DND-41 (cell line): ENCODE measurements around the gene GSG1L.

ENCODE experiments used
- EZH2 ChIP-seq: IDR thresholded peaks from 3 replicates; pipeline ENCODE4 v1.6.1; 2012; ENCODE audit warnings: borderline replicate concordance, low read depth, mild to moderate bottlenecking, moderate library complexity, low read length, inconsistent platforms; ENCODE audit not compliant: severe bottlenecking
- TF ChIP-seq, protein P1 (sequence below): IDR thresholded peaks from 2 replicates; pipeline ENCODE4 v1.5.1; 2012; ENCODE audit warnings: borderline replicate concordance, low read length, moderate library complexity, mild to moderate bottlenecking; ENCODE audit not compliant: poor library complexity, severe bottlenecking; ENCODE audit errors: extremely low read depth

DNA sequence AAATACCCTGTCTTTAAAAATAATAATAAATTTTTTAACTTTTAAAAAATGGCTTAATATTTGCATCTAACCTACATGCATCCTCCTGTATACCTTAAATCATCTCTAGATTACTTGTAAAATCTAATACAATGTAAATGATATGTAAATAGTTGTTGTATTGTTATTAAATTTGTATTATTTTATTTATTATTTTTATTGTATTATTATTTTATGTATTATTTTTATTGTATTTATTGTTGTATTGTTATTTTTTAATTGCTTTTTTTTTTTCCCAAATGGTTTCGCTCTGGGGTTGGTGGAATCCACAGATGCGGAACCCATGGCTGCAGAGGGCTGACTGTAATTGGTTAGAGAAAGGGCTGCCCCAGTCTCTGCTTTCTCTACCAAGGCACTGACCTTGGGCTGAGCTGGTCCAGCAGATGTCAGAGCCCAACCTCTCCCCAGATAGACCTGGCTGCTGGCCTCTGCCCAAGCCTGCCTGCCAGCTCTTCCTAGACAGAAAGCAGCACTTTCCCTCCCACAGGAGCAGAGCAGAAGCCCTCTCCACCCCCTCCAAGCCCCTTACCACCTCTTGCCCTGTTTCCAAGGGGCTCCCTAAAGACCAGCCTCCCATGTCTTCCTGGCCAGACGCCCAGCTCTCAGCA, 183.8 kb downstream of the GSG1L start:
- TF ChIP-seq, protein P1, sequence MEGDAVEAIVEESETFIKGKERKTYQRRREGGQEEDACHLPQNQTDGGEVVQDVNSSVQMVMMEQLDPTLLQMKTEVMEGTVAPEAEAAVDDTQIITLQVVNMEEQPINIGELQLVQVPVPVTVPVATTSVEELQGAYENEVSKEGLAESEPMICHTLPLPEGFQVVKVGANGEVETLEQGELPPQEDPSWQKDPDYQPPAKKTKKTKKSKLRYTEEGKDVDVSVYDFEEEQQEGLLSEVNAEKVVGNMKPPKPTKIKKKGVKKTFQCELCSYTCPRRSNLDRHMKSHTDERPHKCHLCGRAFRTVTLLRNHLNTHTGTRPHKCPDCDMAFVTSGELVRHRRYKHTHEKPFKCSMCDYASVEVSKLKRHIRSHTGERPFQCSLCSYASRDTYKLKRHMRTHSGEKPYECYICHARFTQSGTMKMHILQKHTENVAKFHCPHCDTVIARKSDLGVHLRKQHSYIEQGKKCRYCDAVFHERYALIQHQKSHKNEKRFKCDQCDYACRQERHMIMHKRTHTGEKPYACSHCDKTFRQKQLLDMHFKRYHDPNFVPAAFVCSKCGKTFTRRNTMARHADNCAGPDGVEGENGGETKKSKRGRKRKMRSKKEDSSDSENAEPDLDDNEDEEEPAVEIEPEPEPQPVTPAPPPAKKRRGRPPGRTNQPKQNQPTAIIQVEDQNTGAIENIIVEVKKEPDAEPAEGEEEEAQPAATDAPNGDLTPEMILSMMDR: no peak
- no peak for TF ChIP-seq EZH2
